GM19351 (cell line): ENCODE results near the gene CEND1.

ENCODE experiments used
- ATAC-seq: cut with Tn5 transposase; IDR thresholded peaks from one replicate; pipeline ENCODE4 v1.9.1; 2021; ENCODE audit warnings: mild to moderate bottlenecking, moderate library complexity; ENCODE audit not compliant: unreplicated experiment

CEND1 gene

DNA sequence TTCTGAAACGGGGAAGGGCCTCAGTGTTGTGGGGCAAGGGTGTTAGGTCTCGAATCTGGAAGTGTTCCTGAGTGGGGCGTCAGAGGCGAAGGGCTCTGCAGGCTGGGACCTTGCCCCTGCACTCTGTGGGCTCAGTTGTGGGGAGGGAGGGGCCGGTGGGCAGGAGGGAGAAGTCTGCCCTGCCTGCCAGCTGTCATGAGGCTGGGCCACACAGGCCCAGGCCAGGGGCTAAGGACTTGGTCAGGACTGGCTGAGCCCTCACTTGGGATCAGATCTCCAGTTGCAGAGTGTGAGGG, 38.0 kb upstream of the CEND1 start, which contains the start of gene CRACR2B:
CRACR2B (plus strand) TSS at position 23 of the 296 bp plus-strand sequence. CDS start 689 bp downstream, outside the sequence.
- no peak for ATAC-seq

DNA sequence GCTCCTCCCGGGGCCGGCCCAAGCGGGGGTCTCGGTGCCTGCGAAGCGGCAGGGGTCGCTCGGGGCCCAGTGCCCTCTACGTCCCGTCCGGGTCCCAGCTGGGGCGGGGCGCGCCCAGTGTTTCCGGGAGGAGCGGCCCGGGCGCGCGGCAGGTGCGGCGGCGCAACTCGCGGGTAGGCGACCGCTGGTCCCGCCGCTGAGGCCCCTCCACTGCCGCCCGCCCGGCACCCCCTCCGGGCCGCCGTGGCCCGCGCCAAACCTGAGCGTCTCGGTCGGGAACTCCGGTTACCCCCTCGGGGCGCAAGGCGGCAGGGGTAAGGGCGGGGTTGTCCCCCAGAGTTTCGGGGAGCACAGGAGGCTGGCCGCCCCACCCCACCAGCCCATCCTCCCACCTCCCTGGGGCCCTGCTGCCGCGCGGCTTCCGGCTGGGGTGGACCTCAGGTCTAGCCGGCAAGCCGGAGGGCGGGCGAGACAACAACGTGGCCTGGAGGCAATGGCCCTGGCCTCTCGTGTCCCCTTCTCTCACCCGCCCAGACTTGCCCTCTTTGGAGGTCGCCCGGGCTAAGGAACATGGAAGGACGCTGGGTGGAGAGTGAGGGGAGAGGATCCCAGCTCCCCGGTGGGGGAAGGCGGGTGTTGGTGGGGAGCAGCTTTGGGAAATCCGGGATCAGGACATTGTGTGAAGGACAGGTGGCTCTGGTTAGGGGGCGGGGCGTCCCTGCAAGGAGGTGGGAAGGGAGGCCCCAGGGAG, 37.4 kb upstream of the CEND1 start:
- peak; percentile 41 for ATAC-seq

DNA sequence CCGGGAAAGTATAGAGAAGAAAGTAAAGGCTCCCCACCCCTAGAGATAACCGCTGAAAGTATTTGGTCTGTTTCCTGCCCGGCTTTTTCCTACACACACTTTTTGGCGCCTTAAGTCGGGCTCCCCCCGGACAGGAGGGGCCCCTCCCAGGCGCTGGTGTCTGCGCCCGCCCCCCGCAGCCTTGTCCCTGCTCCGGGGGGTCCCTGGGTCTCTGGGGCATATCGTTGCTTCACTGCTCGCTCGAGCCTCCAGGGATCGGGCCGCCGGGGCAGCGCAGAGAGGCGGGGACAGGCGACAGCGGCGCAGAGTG, 36.9 kb upstream of the CEND1 start:
- ATAC-seq, result peak; percentile 12

DNA sequence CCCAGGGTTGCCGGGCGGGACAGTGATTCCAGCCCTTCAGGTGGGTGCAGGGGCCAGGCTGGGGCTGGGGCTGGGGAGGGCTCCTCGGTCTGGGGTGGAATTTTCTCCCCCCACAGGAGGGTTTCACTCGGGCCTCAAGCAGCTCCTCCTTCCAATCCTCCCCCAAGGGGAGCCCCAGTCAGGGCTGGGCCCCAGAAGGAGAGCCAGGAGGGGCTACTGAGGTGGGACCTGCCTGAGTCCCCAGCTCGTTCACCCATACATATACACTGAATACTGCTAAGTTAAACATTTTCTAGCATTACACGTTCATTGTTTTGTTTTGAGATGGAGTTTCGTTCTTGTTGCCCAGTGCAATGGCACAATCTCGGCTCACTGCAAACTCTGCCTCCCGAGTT, 36.3 kb upstream of the CEND1 start:
- ATAC-seq, result no peak

DNA sequence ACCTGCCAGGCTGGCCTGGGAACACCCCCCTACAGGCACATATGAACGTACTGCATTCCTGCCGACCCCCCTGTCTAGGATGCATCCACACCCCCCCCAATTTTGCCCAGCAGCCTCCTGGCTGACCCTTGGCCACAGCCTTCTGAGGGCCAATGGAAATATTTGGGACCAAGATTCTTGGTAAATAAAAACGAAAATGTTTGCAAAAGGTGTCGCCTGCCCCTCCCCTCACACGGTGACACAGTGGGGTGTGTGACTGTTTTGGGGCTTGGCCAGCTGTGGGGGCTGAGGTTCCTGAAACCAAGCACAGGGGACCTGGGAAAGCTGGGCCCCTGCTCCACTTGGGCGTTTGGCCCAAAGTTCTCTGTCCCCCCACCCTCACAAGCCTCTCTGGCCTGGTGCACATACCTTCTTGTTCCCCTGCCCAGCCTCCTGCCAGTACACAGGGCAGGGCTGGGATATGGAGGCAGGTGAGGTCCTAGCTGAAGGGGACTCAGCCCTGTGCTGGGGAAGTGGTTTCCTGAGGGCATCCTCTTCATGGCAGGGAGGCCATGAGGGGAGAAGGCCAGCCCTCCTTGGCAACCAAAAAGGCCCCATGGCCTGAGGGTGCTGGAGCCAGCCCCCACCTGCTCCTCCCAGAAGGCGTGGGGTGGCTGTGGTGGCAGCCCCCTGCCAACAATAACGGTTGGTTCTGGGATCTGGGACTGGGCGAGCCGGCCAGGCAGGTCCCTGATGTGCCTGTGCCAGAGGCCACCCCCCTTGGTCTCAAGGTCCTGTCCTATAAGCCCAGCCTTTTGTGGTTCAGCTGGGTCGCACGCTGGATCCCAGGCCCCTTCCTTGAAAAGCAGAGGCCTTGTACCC, 35.7 kb upstream of the CEND1 start:
- ATAC-seq, result no peak

DNA sequence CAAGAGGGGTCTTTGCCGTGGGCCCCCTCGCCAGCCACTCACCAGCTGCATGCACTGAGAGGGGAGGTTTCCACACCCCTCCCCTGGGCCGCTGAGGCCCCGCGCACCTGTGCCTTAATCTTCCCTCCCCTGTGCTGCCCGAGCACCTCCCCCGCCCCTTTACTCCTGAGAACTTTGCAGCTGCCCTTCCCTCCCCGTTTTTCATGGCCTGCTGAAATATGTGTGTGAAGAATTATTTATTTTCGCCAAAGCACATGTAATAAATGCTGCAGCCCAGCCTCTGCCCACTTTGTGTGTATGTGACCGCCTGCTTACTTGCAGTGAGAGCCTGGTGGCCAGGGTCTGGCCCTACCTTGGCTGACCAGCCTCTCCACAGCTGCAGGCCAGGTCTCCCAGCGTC, 35.1 kb upstream of the CEND1 start:
- ATAC-seq, result no peak

DNA sequence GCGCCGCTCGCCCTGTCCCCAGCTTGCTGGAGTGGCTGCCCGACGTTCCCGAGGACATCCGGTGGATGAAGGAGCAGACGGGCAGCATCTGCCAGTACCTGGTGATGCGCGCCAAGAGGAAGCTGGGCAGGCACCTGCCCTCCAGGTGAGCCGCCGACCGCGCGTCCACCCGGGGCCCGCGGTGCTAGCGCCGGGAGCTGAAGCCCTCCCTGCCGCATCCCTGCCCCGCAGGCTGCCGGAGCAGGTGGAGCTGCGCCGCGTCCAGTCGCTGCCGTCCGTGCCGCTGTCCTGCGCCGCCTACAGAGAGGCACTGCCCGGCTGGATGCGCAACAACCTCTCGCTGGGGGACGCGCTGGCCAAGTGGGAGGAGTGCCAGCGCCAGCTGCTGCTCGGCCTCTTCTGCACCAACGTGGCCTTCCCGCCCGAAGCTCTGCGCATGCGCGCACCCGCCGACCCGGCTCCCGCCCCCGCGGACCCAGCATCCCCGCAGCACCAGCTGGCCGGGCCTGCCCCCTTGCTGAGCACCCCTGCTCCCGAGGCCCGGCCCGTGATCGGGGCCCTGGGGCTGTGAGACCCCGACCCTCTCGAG, 34.5 kb upstream of the CEND1 start:
- no peak for ATAC-seq

DNA sequence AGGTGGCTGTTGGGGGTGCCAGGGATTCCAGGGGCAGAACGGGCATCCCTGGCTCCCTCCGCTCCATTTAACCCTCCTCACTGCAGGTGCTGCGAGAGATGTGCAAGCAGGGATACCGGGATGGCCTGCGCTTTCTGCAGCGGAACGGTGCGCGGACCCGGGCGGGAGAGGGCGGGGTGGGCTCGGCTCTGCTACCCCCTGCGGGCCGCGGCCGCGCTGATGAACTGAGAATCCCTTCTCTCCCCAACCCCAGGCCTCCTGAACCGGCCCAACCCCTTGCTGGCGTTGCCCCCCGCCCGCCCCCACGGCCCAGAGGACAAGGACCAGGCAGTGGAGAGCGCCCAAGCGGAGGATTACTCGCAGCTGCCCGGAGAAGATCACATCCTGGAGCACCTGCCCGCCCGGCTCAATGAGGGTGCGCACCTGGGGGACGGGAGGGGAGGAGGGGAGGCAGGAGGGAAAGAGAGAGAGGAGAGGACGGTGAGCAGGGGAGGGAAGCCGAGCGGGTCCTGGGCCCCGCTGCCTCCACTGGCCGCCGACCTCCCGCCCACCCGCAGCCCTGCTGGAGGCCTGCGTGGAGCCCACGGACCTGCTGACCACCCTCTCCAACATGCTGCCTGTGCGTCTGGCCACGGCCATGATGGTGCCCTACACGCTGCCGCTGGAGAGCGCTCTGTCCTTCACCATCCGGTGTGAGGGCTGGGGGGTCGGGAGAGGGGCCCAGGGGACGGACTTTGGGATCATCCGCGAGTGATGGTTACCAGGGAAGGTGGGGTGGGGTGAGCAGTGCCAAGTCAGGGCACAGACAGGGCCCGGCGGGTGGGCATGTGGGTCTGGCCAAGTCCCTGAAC, 33.8 kb upstream of the CEND1 start:
- no peak for ATAC-seq

DNA sequence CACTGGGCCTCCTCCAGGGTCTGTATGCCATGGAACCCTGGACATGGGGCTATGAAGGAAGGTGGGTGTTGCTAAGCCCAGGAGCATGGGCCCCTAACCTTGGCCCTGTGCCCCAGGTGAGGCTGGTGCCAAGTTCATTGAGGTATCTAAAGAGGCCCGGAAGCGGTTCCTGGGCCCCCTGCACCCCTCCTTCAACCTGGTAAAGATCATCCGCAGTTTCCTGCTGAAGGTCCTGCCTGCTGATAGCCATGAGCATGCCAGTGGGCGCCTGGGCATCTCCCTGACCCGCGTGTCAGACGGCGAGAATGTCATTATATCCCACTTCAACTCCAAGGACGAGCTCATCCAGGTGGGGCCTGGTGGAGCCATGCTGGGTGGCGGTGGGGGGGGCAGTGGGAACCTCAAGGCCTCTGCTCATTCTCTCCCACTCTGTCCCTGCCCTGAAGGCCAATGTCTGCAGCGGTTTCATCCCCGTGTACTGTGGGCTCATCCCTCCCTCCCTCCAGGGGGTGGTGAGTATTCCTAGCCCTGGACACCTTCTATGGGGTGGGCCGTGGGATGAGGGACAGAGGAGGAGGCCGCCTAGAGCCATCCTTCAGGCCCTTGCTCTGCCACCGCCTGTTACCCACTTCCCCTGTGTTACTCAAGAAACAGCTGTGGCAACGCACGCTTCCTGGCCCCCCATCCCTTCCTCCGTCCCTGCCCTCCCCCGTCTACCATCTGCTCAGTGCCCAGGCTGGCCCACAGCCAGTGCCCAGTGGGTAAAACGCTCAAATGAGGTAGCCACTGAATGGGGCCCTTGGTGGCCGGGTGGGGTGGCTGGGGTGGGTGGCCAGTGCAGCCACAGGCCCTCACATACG, 31.9 kb upstream of the CEND1 start:
- no peak for ATAC-seq

DNA sequence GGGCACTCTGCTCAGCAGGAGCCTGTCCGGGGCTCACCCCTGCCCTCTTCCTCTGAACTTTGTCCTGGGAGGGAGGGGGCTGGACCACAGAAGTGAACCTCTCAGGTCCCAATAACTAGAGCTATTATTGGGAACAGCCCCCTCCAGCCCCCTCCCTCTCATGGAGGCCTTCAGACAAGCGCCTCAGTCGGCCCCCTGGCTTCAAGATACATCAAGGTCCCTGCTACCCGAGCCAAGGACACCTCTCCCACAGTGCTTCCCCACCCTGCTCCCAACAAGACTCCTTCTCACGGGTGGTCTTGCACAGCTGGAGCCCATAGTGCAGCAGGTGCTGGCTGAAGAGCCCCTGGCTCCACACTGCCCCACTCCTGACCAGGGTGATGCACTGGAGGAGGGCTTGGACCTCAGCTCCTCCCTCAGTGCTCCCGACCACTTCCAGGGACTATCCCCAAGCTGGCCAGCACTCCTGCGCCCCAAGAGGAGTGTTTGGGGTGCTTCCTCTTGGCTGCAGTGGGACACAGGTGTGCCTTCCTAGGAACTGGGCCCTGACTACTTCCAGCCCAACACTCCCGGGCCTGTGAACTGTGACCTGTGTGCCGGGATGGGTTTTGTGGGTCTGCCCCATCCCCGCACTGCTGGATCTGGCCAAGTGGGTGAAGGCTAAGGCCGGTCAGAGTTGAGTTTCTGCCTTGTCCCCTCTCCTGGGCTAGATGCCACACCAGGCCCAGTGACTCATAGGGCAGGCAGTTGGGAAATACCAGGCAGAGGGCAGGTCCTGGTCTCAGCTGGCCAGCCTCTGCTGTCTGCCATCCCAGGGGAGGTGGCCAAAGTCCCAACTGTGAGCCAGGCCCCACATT, 31.0 kb upstream of the CEND1 start:
- ATAC-seq, result no peak

DNA sequence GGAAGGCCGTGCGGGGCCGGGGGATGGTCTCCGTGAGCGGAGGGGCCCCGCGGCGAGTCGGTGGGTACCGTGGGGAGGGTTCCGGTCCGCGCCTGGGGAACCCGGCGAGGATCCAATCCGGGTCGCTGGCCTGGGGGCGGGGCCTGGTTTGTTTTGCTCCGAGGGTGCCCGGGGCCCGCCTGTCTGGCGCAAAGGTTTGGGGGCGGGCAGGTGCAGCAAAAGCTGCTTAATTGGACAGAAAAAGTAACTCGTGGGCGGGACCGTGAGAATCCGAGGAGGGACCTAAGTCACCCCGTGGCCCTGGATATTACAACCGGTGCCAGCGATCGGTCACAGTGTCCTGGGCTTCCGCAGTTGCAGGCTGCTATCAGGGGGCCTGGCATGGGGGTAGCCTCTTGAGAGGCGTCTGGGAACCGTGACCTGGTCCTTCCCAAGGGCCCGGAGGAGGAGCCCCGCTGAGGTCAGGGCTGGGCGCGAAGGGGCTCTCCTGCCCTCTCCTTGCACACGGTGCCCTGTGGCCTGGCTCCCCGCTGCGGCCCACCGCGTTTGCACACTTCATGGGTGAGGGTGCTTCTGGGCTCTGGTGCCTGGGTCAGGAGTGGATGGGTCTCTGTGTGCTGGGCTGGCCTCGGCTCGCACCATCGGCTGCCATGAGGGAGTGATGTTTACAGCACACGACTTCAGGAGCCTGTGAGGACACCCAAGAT, 30.2 kb upstream of the CEND1 start:
- ATAC-seq, result peak; percentile 68

DNA sequence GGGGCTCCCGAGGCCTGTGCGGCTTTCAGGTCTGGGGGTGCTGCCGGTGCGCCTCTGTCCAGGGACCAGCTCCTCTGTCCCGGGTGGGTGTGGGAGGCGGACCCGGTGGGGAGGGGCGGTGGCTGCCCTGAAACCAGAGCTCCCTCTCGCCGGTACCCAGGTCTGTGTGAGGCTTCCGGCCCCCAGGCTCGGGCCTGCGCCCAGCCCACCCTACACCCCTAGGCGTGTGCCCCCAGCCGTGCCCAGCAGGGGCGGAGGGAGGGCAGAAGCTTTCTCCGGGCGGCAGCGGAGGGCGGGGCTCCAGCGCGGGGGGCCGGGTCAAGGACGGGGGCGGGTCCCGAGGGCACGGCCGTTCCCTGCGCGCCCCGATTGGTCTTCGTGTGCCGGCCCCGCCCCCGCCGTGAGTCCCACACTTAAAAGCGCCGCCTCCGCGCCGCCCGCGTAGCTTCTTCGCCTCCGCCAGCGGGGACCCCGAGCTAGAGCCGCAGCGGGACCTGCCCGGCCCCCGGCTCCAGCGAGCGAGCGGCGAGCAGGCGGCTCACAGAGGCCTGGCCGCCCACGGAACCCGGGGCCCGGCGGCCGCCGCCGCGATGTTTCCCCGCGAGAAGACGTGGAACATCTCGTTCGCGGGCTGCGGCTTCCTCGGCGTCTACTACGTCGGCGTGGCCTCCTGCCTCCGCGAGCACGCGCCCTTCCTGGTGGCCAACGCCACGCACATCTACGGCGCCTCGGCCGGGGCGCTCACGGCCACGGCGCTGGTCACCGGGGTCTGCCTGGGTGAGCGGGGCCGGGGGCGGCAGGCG, 29.4 kb upstream of the CEND1 start:
- ATAC-seq, result peak; percentile 70

DNA sequence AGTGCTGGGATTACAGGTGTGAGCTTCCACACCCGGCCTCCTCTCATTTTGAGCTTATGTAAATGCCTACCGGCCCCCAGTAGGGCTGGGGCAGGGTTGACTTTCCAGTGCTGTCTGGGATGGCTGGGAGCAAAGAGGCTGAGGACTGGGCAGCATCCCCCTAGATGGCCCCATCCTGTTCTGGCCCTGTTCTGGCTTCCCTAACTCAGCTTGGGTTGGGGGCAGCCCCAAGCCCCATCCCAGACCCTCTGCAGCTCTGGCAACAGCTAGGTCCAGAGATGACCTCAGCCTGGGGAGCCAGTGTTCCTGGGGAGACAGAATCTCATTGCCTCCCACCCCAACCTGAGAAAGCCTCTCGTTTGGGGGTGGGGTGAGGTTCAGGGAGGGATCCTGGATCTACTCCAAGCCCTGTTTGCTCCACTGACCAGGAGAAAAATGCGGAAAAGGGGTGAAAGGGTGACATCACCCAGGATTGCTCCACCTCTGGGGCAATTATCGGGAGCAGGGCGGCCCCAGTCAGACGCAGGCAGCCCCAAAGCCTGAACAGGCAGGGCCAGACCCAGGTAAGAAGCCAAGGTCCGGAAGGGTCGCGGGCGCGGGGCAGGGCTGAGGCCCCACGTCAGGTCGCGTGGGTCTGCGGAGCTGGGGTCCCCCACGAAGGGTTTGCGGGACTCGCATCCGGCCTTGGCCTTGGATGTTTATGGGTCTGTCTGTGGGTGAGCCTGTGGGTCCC, 28.7 kb upstream of the CEND1 start, which contains the start of gene PNPLA2:
PNPLA2 (plus strand) TSS at position 519 of the 733 bp plus-strand sequence. CDS start 805 bp downstream, outside the sequence.
- no peak for ATAC-seq

DNA sequence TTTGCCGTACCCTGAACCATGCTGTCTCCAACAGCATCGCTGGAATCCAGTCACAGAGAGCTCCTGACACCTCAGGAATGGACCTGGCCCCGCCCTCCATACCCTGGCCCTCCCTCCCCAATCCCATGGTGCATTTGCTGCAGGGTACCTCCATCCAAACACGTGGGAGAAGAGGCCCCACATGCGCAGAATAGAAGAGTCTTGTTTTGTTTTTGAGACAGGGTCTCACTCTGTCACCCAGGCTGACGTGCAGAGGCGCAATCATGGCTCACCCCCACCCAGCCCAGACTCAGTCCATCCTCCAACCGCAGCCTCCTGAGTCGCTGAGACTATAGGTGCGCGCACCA, 26.5 kb upstream of the CEND1 start:
- no peak for ATAC-seq

DNA sequence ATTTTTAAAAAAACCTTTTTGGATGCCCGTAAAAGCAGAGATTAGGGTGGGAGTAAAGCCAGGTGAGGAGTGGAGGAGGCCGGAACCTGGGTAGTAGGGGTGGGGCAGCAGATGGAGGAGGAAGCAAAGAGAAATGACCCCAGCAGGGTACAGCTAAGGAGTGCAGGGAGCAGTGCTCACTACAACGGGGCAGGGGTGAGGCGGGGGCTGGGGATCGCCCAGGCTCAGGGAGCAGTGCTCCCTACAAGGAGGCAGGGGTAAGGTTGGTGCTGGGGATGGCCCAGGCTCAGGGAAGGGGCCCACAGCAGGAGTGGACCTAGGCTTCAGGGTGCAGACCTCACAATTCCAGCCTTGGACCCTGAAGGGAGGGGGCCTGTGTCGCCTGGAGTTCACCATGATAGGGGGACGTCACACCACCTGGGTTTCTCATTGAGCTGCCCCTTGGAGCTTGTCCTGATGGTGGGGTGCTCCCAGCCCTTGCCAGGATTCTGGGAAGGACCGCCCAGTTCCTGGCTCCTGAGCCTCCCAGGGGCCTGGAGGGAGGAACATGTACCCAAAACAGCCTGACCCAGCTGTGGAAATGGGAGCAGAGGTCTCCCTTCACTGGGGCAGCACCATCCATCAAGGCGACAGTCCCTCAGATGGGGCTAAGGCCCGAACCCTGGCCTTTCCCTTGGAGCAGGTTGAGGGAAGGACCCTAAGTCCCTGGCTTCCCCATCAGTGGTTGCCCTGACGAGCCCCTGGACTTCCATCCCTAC, 26.0 kb upstream of the CEND1 start:
- ATAC-seq, result no peak

DNA sequence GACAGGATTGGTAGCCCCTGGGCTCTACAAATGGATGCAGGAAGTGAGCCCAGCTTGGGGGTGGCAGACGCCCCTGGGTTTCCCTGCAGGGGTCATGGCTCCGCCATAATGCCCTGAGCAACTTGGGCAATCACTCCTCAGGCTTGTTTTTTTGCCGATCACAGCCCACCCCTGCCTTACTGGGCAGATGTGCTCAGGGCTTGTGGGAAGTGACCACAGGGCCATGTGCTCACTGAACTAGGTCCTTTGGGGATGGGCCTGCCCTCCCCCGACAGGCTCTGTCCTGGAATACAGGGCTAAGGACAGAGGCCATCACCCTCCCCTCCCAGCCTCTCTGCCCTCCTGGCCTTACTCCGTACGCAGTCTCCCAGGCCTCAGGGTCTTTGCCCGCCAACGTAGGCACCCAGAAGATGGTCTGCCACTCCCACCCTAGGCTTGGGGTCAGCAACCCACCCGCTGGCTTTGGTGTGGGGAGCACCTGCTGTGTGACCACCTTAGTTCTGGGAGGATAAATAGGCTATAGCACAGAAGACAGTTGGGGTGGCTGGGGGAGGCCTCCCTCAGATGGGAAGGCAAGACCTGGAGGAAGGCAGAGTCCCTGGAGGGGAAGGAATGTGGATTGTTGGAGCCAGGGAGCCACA, 23.7 kb upstream of the CEND1 start:
- no peak for ATAC-seq
